HCT116 (cell line): ENCODE data around the gene GGT6.

ENCODE experiments used
- CEBPB ChIP-seq: IDR thresholded peaks from 2 replicates; pipeline ENCODE4 v1.6.1; 2012; ENCODE audit warnings: low read depth
- CTCF ChIP-seq, 3 experiments: fragments of 200-600 bp in 1 of 3; sonication (generic) in 1 of 3; IDR thresholded peaks in 2 of 3; conservative IDR thresholded peaks in 1 of 3; 2 replicates each; pipeline ENCODE4 v1.5.1; 2012 to 2017; ENCODE audit warnings: low read depth in 2 of 3, low read length in 2 of 3, antibody characterized with exemption in 1 of 3, borderline replicate concordance in 1 of 3, control low read depth in 1 of 3, mild to moderate bottlenecking in 1 of 3, mixed read lengths in 1 of 3, mixed run types in 1 of 3, moderate library complexity in 1 of 3; ENCODE audit not compliant: insufficient read depth in 1 of 3
- POLR2A ChIP-seq: IDR thresholded peaks from 2 replicates; pipeline ENCODE4 v1.7.0; 2011; ENCODE audit warnings: borderline replicate concordance; ENCODE audit not compliant: insufficient read depth, insufficient read length; ENCODE audit errors: extremely low read depth
- POLR2AphosphoS5 ChIP-seq: IDR thresholded peaks from 2 replicates; pipeline ENCODE4 v1.6.1; 2011; ENCODE audit warnings: mild to moderate bottlenecking, low read depth, low read length, moderate library complexity
- RAD21 ChIP-seq: IDR thresholded peaks from 2 replicates; pipeline ENCODE4 v1.6.1; 2012; ENCODE audit warnings: low read depth, mild to moderate bottlenecking
- SRF ChIP-seq: IDR thresholded peaks from 2 replicates; pipeline ENCODE4 v1.6.1; 2012; ENCODE audit warnings: low read depth

GRCh38 chr17:4554441-4554996 lies 5.9 kb downstream of the GGT6 start:
- TF ChIP-seq CEBPB (no peak), RAD21 (no peak), CTCF (IDR thresholded peaks at IDR 0.05 in 2 of 3, conservative IDR thresholded peaks at IDR 0.05 in 1 of 3; ENCODE audit: borderline replicate concordance in 1 of 3, insufficient read depth in 1 of 3, low read depth in 2 of 3, low read length in 2 of 3) (no peak), SRF (no peak), POLR2AphosphoS5 (no peak), POLR2A (no peak)
